HL-60/S4 treated with phorbol 12-myristate 13-acetate at 8.2 ng/mL for 4 days and 3 days (cell line): ENCODE data around the gene LYST.
"Not testable (repeated sequence)": the region's sequence is repeated elsewhere in the genome, so short reads cannot be mapped to it uniquely, and the experiment has no call there.

Experiments
- in situ Hi-C: fragments of 300-500 bp; cut with MboI; formaldehyde crosslinking; loops from 2 replicates; pipeline ENCODE4 v1.15.0; 2022; ENCODE audit warnings: low sequenced_read_pairs

LYST gene

GRCh38 chr1:235866205-235866912 lies at the start of gene LYST:
Gene LYST, minus strand, starts transcription at chr1:235866906. Its CDS starts 36,489 bp downstream, at chr1:235830417.
- in situ Hi-C loops = no loop called here

- in situ Hi-C loops = not testable (repeated sequence)
These were observed 48.8 kb upstream of the LYST start for GRCh38 chr1:235915489-235915888.

GRCh38 chr1:235913311-235913710 lies 46.6 kb upstream of the LYST start:
- in situ Hi-C loops = no loop called here

GRCh38 chr1:235911876-235912275 lies 45.2 kb upstream of the LYST start:
- in situ Hi-C loops = no loop called here

- in situ Hi-C loops = no loop called here
These were observed 44.6 kb upstream of the LYST start for GRCh38 chr1:235911300-235911662.

GRCh38 chr1:235910357-235911299 lies 43.9 kb upstream of the LYST start:
- in situ Hi-C loops = no loop called here

GRCh38 chr1:235908742-235909520 lies 42.2 kb upstream of the LYST start:
- in situ Hi-C loops = no loop called here

- in situ Hi-C loops = no loop called here
These were observed 41.2 kb upstream of the LYST start for GRCh38 chr1:235907897-235908240.

- in situ Hi-C loops = no loop called here
These were observed 40.6 kb upstream of the LYST start for GRCh38 chr1:235907187-235907896.

GRCh38 chr1:235906436-235906835 lies 39.7 kb upstream of the LYST start:
- in situ Hi-C loops = no loop called here

- in situ Hi-C loops = not testable (repeated sequence)
These were observed 37.1 kb upstream of the LYST start for GRCh38 chr1:235903809-235904208.

- in situ Hi-C loops = no loop called here
These were observed 36.2 kb upstream of the LYST start for GRCh38 chr1:235902677-235903542.

- in situ Hi-C loops = no loop called here
These were observed 34.8 kb upstream of the LYST start for GRCh38 chr1:235901461-235901860.

- in situ Hi-C loops = no loop called here
These were observed 31.4 kb upstream of the LYST start for GRCh38 chr1:235898126-235898525.

- in situ Hi-C loops = no loop called here
These were observed 27.1 kb upstream of the LYST start for GRCh38 chr1:235893840-235894239.

- in situ Hi-C loops = no loop called here
These were observed 26.2 kb upstream of the LYST start for GRCh38 chr1:235892734-235893413.

GRCh38 chr1:235892202-235892601 lies 25.5 kb upstream of the LYST start:
- in situ Hi-C loops = no loop called here

GRCh38 chr1:235888119-235888643 lies 21.5 kb upstream of the LYST start:
- in situ Hi-C loops = no loop called here

- in situ Hi-C loops = no loop called here
These were observed 21.0 kb upstream of the LYST start for GRCh38 chr1:235887676-235888075.
